ENCODE results near the gene PIGW. TPM values are rescaled to one million over a fixed set of nuclear protein-coding genes. Genes with fewer than 3 reads are reported as not detected.

The PIGW gene, protein sequence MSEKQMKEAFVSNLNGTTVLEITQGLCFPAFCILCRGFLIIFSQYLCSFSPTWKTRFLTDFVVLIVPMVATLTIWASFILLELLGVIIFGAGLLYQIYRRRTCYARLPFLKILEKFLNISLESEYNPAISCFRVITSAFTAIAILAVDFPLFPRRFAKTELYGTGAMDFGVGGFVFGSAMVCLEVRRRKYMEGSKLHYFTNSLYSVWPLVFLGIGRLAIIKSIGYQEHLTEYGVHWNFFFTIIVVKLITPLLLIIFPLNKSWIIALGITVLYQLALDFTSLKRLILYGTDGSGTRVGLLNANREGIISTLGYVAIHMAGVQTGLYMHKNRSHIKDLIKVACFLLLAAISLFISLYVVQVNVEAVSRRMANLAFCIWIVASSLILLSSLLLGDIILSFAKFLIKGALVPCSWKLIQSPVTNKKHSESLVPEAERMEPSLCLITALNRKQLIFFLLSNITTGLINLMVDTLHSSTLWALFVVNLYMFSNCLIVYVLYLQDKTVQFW
- total RNA-seq (2014; rRNA removed) = 11.1 and 12.5 TPM in 2 replicates
- 6.0 TPM for polyA plus RNA-seq (2012)

GRCh38 chr17:36534840-36535668 is at the start of gene PIGW, which contains the start of gene MYO19:
TSS of gene PIGW (plus strand) at chr17:36534987. CDS start at chr17:36537102, 2,115 bp downstream.
TSS of gene MYO19 (minus strand) at chr17:36534868. CDS start at chr17:36532538, 2,330 bp downstream.
- peak; percentile 81 for DNase-seq (ENCODE audit: low read depth)

DNA sequence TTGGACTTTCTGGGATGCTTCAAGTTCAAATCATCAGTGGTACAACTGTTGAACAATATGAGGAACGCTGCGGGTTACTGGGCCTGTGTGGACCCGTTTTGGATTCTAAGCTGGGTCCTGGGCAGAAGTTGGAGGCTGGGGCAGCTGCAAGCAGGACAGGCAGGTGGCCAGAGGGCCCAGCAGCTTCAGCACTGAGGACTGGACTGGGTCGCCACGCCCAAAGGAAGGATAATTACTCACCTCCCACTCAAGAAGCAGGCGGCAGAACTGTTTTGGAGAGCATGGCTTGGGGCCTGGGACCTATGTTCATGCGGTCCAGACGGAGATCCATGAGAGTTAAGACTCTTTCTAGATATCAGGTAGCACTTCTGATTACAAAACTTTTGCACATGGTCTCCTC is 49.8 kb upstream of the PIGW start:
- no peak for DNase-seq (ENCODE audit: low read depth)

DNA sequence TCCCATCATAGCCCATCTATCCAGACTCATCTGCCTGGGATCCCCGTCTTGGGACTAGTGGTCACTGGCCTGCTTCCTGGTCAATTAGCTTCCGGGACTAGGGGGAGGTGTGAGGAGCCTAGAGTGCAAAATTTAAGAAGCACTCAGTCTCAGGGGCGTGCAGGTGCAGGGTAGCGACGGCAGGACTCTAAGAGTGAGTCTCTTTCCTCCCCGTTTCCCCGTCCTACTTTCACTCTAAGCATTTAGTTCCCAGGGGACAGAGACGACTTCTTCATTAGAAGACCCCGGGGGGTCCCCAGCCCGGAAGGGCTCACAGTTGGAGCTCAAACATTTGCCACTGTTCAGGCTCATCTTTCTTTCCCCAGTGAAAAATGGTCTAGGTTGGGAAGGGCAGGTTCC is 49.0 kb upstream of the PIGW start:
- no peak for DNase-seq (ENCODE audit: low read depth)

- DNase-seq (ENCODE audit: low read depth) = peak; percentile 92
Measured at GRCh38 chr17:36486204-36487194, 48.3 kb upstream of the PIGW start, which contains the start of gene ZNHIT3. TSS of gene ZNHIT3 (plus strand) at chr17:36486681. CDS start at chr17:36486700, 19 bp downstream.

DNA sequence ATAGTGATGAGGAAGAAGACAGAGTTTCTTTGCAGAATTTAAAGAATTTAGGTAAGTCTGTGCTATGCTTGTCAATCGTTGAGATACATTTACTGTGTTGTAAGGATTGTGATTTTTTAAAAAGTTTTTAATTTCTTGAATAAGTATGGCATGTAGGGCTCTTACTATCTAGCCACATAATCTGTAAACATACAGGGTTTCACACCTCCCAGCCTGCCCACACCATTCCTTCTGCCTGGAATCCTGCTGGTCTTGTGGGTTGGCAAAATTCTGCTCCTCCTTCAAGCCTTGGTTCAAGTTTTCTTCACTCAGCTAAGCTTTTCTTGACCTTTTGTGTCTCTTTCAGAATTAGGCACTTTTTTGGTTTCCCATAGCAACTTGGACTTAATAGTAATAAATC is 40.8 kb upstream of the PIGW start:
- no peak for DNase-seq (ENCODE audit: low read depth)

DNA sequence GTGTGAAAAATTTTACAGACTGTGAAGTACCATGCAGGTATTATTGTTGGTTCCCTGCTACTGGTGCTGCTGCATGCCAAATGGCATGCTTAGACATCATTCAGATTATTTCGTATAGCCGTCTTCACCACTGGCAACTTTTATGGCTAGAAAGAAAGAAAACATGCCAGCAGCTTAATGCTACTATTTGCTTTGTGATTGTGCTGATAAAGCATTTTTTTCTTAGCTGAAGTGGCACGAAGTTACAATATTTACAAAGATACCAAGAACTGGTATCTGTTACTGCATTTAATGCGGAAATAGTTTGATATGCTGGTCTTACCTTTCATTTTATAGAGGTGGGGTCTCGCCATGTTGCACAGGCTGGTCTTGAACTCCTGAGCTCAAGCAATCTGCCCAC is 40.1 kb upstream of the PIGW start:
- DNase-seq (ENCODE audit: low read depth) = no peak

DNA sequence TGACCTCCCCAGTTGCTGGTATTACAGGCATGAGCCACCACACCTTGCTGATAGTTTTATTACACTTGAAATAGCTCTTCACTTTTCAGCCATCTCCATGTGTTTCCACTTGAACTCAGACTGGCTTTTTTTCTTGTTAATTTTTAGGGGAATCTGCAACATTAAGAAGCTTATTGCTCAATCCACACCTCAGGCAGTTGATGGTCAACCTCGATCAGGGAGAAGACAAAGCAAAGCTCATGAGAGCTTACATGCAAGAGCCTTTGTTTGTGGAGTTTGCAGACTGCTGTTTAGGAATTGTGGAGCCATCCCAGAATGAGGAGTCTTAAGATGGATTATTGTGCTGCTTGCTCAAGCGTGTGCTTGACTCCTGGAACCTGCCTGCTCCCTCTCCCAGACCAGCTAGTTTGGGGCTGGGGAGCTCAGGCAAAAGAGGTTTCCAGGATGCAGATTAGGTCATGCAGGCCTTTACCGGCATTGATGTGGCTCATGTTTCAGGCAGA is 39.7 kb upstream of the PIGW start:
- DNase-seq (ENCODE audit: low read depth) = no peak

DNA sequence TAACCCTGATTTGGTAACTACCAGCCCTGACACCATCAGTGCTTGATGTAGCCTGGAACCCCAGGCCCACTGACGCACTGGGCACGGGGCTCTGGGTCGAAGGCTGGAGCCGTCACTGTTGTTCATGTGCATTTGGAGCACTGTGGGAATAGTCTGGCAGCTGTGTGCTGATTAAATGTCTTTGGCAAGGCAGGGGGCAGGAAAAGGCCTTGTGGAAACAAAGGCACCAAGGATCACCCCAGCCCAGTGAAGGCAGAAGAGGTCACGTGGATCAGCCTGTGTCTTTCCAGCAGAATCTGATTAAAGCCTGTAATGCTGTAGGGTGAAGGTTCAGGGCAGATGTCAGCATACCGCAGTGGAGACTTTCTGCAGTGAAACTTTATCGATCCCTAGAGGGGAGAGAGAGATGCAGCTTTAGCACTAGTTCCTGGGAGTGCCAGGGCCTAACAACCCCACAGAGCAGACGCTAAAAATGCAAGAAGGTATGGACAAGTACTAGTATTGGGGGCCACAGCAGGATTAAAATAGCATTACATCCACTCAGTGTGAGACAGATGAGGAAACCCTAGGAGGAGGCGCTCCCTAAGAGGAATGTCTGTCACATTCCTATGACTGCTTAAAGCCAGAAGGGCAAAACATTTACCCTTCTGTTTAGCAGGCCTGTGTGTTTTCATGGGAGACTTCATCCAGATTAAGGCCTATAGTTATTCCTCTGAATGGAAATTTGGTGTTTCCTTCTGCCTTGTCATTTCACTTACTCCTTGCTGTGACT is 38.6 kb upstream of the PIGW start:
- DNase-seq (ENCODE audit: low read depth) = no peak

GRCh38 chr17:36498155-36498554 is 36.6 kb upstream of the PIGW start:
- DNase-seq (ENCODE audit: low read depth) = no peak

DNA sequence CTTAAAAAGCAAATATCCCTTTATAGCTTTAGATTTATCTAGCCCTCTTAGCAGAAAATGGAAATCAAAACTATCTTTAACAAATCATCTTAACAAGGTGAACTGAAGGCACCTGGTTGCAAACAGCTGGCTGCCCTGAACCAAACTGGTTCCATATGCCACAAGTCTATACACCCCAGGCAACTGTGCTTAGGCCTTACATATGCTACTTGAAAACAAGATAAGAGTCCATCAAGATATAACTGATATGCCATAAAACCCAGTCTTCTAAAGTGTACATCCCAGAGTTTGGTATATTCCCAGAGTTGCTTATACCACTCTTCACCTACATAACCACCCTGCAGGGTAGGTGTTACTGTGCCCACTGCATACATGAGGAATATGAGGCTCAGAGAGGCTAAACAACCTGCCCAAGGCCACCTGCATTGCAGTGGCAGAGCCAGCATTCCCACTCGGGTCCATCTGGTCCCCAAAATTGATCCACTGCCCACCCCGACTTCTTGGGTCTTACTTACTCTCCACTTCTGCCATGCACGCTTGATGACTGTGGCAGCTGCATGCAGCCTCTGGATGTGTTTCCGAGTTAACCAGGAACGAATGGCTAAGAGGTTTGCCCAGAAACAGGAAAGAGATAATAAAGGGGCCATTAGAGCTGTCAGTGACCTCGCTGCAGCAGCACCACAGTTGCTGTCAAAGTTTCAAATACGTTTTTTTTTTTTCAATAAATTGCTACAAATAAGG is 36.1 kb upstream of the PIGW start:
- no peak for DNase-seq (ENCODE audit: low read depth)

GRCh38 chr17:36500745-36501225 is 34.0 kb upstream of the PIGW start:
- DNase-seq (ENCODE audit: low read depth) = no peak

GRCh38 chr17:36501351-36501750 is 33.4 kb upstream of the PIGW start:
- no peak for DNase-seq (ENCODE audit: low read depth)

- DNase-seq (ENCODE audit: low read depth) = no peak
Measured at GRCh38 chr17:36501963-36502362, 32.8 kb upstream of the PIGW start.

- DNase-seq (ENCODE audit: low read depth) = no peak
Measured at GRCh38 chr17:36503456-36504155, 31.2 kb upstream of the PIGW start.

DNA sequence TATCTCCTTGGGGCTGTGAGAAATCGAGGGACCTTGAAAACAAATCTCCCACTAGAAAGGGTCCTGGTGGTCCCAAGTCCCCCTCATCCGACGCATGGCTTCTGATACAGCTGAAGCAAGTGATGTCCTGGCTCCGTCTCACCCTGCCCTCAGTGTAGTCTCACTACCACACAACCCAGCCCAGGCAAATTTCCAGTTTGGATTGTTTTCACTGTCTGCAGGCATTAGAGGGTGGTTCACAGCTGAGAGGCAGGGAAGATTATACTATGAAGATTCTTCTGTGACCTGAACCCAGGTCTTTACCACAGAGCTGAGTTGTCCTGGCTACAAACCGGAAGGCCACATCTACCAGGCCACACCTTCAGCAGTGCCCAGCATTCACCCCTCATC is 30.6 kb upstream of the PIGW start:
- DNase-seq (ENCODE audit: low read depth) = no peak

DNA sequence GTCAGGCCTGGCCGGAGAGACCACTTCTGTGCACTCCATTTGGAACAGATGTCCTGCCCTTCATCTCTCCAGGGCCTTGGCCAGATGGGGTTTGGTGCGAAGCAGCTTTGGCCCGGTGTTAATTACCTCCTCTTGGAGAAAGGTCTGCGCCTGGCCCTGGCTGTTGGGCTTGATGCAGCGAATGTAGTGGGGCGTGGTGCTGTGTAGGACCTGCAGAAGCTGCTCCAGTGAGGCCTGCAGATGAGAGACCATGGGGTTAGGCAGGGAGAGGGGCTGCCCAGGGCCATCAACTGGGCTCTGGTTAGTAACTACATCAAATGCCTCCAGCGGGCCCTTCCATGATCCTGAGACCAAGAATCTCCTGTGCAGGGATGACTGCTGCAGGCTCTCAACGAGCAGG is 29.6 kb upstream of the PIGW start:
- no peak for DNase-seq (ENCODE audit: low read depth)

DNA sequence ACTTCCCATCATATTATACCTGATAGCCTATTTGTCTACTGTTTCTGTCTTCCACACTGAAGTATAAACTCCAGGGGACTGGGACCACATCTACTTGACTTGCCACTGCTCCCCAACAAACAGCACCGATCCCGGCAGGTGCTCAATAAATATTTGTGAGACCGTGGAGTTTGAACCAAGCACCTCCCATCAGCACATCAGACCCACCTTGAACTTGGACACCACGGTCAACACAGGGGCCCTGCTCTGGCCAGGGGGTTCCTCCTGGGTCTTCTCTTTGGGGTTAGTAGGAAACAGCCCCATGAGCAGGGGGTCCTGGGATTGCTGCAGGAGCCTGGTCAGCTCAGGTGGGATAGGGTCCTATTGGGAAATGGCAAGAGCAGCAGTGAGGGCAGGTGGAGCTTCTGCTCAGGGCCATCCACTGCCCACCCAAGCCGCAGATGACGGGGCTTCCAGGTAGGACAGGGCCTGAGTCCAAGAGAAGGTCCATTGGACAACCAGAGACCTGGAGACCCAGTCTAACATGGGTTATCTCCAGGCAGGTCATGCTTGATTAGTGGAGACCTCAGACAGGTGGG is 28.4 kb upstream of the PIGW start:
- no peak for DNase-seq (ENCODE audit: low read depth)

- DNase-seq (ENCODE audit: low read depth) = no peak
Measured at GRCh38 chr17:36506831-36507230, 28.0 kb upstream of the PIGW start.
